H1 (cell line): ENCODE measurements around the gene RAD51B. TPM values are rescaled to one million over a fixed set of nuclear protein-coding genes. Genes with fewer than 3 reads are reported as not detected.

Experiments
- RBBP5 ChIP-seq: IDR thresholded peaks from 2 replicates; pipeline ENCODE4 v1.7.1; 2012; ENCODE audit warnings: low read depth, mild to moderate bottlenecking, inconsistent platforms, low read length, moderate library complexity, borderline replicate concordance
- polyA plus RNA-seq, 7 experiments: library from polyadenylated mRNA; depleted of rRNA in 3 of 7; stranded (reverse) in 5 of 7; unstranded in 2 of 7; fragments of >200 nt in 5 of 7; fragments of 200-250 nt in 2 of 7; gene quantifications; 1 replicate in 5 of 7; 2 replicates in 1 of 7; 4 replicates in 1 of 7; pipeline versions ENCODE4 v1.2.1 to v1.2.3, GENCODE V29; 2011 to 2013; ENCODE audit warnings: missing spikeins in 2 of 7, mixed read lengths in 2 of 7
- total RNA-seq: library from RNA; stranded (reverse); fragmentation: NEBNext Ultra II Directional; extraction: Animal tissue kit (Norgen Biotek cat#: 25700); gene quantifications from 2 replicates; pipeline ENCODE4 v1.2.1, GENCODE V29; 2021
- TF ChIP-seq, protein P1 (sequence below): IDR thresholded peaks from 2 replicates; pipeline ENCODE4 v1.6.1; 2012; ENCODE audit warnings: inconsistent platforms
- TF ChIP-seq, protein P2 (sequence below): IDR thresholded peaks from 2 replicates; pipeline ENCODE4 v1.6.1; 2012; ENCODE audit warnings: low read length, inconsistent platforms

Gene RAD51B
- total and polyA plus RNA-seq, 2 of the 8 experiments (the other 6 are each of a cell fraction or from before 2014, with no cell fraction given): 3.9 to 14.9 TPM

DNA sequence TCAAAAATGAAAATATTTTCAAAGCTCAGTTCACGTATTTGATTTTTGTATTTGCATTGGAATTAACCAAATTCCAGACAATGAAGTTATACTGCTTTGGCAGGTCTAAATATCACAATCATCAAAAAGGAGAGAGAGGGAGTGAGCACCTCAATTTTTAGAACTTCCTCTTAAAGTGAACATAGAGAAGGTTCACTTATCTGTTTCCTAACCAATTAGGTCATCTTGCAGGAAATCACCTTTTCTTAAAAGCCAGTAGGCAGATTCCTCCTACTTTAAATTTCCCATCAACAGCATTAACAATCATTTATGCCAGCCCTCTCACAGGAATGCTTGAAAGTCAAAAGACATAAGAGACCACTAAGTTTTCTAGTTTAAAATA lies 584.6 kb downstream of the RAD51B start (continued):
- TF ChIP-seq, protein P1, sequence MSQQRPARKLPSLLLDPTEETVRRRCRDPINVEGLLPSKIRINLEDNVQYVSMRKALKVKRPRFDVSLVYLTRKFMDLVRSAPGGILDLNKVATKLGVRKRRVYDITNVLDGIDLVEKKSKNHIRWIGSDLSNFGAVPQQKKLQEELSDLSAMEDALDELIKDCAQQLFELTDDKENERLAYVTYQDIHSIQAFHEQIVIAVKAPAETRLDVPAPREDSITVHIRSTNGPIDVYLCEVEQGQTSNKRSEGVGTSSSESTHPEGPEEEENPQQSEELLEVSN: no peak
- TF ChIP-seq, protein P2, sequence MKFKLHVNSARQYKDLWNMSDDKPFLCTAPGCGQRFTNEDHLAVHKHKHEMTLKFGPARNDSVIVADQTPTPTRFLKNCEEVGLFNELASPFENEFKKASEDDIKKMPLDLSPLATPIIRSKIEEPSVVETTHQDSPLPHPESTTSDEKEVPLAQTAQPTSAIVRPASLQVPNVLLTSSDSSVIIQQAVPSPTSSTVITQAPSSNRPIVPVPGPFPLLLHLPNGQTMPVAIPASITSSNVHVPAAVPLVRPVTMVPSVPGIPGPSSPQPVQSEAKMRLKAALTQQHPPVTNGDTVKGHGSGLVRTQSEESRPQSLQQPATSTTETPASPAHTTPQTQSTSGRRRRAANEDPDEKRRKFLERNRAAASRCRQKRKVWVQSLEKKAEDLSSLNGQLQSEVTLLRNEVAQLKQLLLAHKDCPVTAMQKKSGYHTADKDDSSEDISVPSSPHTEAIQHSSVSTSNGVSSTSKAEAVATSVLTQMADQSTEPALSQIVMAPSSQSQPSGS: no peak
- no peak for TF ChIP-seq RBBP5
